GM19328 (cell line): Measurements from ENCODE around the gene ARPC5.

Experiments used
- ATAC-seq: cut with Tn5 transposase; IDR thresholded peaks from one replicate; pipeline ENCODE4 v1.9.1; 2021; ENCODE audit warnings: mild to moderate bottlenecking, moderate library complexity; ENCODE audit not compliant: unreplicated experiment

The ARPC5 gene

GRCh38 chr1:183589384-183589783 is 46.2 kb downstream of the ARPC5 start:
- ATAC-seq = no peak

DNA sequence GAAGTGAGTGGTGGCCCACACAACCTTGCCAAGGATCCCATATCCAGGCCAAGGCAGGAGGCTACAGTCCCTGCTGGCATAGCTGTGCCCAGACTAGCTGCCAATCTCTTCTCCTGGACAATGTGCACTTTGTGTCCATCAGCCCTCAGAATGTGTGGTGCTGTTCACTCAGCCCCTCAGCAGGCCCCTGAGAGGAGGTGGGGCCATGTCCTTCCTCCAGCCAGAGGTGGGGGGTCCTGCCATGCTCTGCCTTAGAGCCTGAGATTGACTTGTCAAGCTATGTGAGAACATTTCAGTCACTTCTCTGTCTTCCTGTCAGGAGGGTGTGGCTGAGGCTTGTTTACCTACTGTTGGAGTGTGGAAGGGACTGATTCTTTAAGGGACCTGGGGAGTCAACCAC is 46.8 kb downstream of the ARPC5 start:
- ATAC-seq = no peak

- ATAC-seq = no peak
Measured at GRCh38 chr1:183586926-183587325, 48.7 kb downstream of the ARPC5 start.

DNA sequence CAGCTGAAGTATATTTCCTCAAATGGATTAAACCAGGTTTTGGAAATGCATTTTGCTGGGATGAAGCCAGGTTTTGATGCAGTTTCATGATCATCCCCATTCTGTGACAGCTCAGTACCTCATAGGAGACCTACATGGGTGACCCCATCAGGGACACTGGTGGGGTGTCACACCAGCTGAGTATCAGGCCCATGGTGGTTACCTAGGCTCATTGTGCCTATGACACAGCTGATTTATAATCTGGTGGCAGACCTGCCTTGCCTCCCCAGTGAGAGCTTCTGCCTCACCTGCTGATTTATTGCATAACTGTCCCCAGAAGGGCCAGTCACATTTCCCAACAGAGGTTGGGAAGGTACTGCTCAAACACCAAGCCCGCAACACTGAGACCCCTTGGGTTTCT is 49.1 kb downstream of the ARPC5 start:
- ATAC-seq = no peak

DNA sequence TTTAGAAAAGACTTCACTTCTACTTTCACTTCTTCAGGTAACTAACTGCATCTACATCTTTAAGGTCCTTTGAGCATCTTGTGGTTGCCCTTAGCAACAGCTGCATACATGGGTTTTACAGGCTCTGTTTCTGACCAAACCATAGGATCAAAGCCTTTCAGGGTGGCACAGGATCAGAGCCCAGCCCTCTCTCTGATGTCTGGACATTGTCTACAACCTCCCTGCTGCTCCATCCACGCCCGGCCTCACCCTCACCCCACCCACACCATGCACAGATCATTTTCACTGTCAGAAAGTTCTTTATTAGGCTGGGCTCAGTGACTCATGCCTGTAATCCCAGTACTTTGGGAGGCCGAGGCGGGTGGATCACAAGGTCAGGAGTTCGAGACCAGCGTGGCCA is 50.5 kb downstream of the ARPC5 start:
- no peak for ATAC-seq

DNA sequence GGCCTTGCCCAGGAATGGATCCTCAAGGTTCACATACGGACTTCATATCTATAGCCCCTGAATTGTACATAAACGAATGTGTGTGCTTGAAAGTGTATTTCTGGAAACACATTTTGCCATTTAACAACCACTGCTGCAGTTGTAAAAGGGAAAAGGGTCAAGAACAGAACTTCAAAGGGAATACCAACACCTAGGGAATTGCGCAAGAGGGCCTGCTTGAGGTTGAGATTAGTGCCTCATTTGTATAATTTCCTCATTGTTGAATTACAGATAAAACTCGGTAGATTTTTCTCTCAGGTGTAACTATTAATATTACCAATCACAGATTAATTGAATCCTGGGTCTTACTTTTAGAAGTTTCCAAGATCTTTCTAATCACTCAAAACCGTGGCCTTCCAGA is 51.4 kb downstream of the ARPC5 start:
- ATAC-seq = no peak

DNA sequence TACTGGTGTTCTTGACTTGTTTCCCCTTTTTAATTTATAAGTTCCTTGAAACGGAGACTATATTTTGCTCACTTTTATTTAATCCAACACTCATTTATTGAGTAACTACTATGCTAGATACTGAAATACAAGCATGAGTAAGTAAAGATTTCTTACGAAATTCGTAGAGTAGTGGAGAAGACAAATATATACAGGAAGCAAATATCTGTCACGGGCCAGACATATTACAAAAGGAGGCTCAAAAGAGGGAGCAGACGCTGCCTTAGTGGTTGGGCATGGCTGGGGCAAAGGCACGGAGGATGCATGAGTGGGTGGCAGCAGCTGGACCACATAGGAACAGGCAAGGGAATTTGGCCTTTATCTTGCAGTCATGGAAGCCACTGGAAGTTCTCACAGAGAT is 52.1 kb downstream of the ARPC5 start:
- no peak for ATAC-seq

- ATAC-seq = no peak
Measured at GRCh38 chr1:183582021-183582713, 53.4 kb downstream of the ARPC5 start.

DNA sequence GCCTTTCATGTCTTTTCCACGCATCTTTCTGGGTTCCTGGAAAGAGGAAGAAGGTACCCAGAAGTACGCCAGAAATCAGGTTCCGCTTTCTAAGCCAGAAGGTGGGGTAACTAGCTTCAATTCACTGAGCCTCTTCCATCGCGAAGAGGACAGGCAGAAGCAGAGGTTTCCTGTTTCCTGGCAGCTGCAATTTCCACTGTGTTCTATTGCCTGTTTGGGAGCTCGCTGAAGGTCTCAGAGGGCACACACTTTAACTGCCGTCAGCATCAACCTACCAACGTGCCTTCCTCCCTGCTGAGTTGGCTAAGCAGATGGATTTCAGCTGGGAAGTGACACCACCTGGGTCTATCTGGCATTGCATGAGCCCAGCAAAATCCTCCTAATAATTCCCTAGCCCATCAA is 55.3 kb downstream of the ARPC5 start:
- no peak for ATAC-seq

GRCh38 chr1:183578856-183579255 is 56.7 kb downstream of the ARPC5 start:
- no peak for ATAC-seq

DNA sequence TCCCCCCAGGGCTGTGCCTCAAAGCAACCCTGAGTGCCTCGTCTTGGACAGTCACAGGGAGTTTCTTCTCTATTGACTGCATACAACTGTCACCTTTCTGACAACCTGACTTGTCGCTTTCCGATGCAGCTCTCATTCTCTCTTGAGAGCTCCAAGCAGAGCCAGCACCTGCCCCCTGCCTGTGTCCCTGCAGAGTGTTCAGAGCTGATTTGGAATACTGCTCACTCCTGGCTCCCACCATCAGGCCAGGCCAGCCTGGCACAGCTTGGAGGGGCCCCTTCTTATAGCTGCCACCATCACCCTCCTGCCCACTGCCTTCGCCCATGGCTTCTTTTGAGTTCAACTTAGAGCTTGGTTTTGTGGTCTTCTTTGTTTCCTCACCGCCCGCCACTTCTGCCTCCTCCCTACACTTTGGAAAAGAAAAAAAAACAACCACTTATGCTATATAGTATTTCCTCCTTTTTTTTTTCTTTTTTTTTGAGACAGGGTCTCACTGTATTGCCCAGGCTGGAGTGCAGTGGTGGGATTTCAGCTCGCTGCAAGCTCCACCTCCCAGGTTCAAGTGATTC is 57.6 kb downstream of the ARPC5 start:
- no peak for ATAC-seq

- no peak for ATAC-seq
Measured at GRCh38 chr1:183576537-183576936, 59.0 kb downstream of the ARPC5 start.

DNA sequence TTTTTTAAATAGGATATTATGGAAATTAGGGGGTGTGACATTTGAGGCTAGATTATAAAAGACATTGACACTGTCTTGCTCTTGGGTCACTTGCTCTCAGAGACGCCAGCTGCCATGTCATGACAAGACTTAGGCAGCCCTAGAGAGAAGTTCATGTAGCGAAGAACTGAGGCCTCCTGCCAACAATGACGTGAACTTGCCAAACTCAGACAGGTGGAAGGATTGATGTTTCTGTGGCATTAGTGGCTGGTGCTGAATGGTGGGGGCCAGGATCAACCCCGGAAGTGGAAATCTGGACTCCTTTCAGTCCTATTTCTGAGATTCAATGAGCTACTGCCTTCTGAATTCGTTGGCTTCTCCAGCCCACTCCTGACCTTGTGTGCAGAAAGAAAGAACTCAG is 60.0 kb downstream of the ARPC5 start:
- ATAC-seq = no peak

DNA sequence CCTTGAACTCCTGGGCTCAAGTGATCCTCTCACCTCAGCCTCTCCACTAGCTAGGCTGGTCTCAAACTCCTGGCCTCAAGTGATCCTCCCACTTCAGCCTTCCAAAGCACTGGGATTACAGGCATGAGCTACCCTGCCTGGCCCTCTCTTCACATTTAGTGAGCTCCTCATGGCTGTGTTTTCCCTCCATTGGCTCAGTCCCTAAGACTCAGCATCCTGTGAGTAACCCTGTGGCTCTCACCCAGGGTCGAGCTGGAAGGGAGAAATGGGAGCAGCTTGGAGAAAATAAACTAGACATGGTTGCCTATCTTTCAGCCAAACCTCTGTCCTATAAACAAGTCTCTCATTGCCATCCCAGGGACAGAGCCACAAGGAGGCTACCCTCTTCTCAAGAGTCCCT is 62.9 kb downstream of the ARPC5 start:
- no peak for ATAC-seq

GRCh38 chr1:183571678-183572268 is 63.8 kb downstream of the ARPC5 start:
- no peak for ATAC-seq
